Activated T-cell treated with anti-CD3 and anti-CD28 coated beads, Interleukin-2, amount 50 U/mL, for 72 hours (primary cell): ENCODE results near the gene MPIG6B. TPM values are rescaled to one million over a fixed set of nuclear protein-coding genes. Genes with fewer than 3 reads are reported as not detected.
"Not testable (repeated sequence)": the region's sequence is repeated elsewhere in the genome, so short reads cannot be mapped to it uniquely, and the experiment has no call there.

Source experiments
- ATAC-seq, 2 donors: fragments of 150-1000 bp; cut with Tn5 transposase; replicated peaks in 1 of 2; 2 replicates each; pipeline ENCODE4 v1.10.0; 2021; ENCODE audit warnings: moderate library complexity in 2 of 2, mild to moderate bottlenecking in 1 of 2
- DNase-seq, 2 donors: peaks; one replicate each; pipeline ENCODE4 v3.0.0; 2021 to 2022; ENCODE audit warnings: mixed read lengths in 1 of 2
- H3K27ac Mint-ChIP-seq: one replicate; pipeline ENCODE4 v1.8.0; 2022; ENCODE audit warnings: mild to moderate bottlenecking, moderate library complexity, mixed read lengths
- H3K27me3 Mint-ChIP-seq: one replicate; pipeline ENCODE4 v1.8.0; 2022; ENCODE audit warnings: low read depth, mixed read lengths
- H3K36me3 Mint-ChIP-seq, 2 donors: one replicate each; pipeline ENCODE4 v1.8.0; 2022; ENCODE audit warnings: mixed read lengths in 2 of 2, mild to moderate bottlenecking in 1 of 2; ENCODE audit not compliant: insufficient read depth in 2 of 2
- H3K4me1 Mint-ChIP-seq: one replicate; pipeline ENCODE4 v1.8.0; 2022; ENCODE audit warnings: low read depth, mixed read lengths
- H3K4me3 Mint-ChIP-seq, 2 donors: one replicate each; pipeline ENCODE4 v1.8.0; 2022; ENCODE audit warnings: mild to moderate bottlenecking in 2 of 2, mixed read lengths in 2 of 2, moderate library complexity in 2 of 2
- H3K9me3 Mint-ChIP-seq, 2 donors: one replicate each; pipeline ENCODE4 v1.8.0; 2022; ENCODE audit warnings: mixed read lengths in 2 of 2
- total RNA-seq, 2 donors: library from RNA; stranded (reverse); gene quantifications; one replicate each; pipeline ENCODE4 v1.2.3, GENCODE V29; 2022

Gene MPIG6B
- total RNA-seq, 2 donors from 2014 or later, result 0.10 TPM; not detected in 1

GRCh38 chr6:31706599-31706998 lies 16.6 kb upstream of the MPIG6B start, which contains the start of gene LY6G6F:
LY6G6F (plus strand) TSS chr6:31706866; CDS start chr6:31706907, 41 bp downstream.
- Mint-ChIP-seq H3K9me3 (no peaks in the 10 kb centered on the region), H3K4me1 (peaks cover 27% of the 10 kb centered on the region), H3K4me3 (no peak within 1 kb of the TSS), H3K27ac (no peak within 1 kb of the TSS), H3K36me3 (peaks cover 6% of the 10 kb centered on the region in 2 donors), H3K27me3 (no peaks in the 10 kb centered on the region)
- DNase-seq (no peak), ATAC-seq (no peak)

DNA sequence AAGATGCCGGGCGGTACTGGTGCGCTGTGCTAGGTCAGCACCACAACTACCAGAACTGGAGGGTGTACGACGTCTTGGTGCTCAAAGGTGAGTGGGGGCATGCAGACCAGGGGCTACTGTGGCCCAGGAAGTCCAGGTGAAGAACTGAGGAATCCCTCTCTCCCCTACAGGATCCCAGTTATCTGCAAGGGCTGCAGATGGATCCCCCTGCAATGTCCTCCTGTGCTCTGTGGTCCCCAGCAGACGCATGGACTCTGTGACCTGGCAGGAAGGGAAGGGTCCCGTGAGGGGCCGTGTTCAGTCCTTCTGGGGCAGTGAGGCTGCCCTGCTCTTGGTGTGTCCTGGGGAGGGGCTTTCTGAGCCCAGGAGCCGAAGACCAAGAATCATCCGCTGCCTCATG lies 15.5 kb upstream of the MPIG6B start:
- Mint-ChIP-seq H3K36me3 (peaks cover under 1% of the 10 kb centered on the region in 2 donors), H3K4me3 (no peak overlapping the region), H3K27me3 (no peaks in the 10 kb centered on the region), H3K9me3 (no peaks in the 10 kb centered on the region), H3K4me1 (peaks cover 18% of the 10 kb centered on the region), H3K27ac (no peak overlapping the region)
- DNase-seq, result no peak
- ATAC-seq, result no peak

DNA sequence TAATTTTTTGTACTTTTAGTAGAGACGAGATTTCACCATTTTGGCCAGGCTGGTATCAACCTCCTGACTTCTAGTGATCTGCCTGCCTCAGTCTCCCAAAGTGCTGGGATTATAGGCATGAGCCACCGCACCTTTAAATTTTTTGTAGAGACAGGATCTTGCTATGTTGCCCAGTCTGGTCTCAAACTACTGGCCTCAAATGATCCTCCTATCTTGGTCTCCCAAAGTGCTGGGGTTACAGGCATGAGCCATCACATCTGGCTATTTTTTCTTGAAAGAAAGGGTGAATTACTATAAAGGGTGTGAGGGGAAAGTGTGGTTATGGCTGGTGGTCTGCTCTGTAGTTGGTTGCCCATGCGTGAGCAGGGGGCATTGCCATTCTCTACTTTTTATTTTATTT lies 14.9 kb upstream of the MPIG6B start:
- no peak overlapping the region for H3K4me3 Mint-ChIP-seq
- DNase-seq (no peak), ATAC-seq (no peak)
- peaks cover 17% of the 10 kb centered on the region for H3K4me1 Mint-ChIP-seq
- H3K27ac Mint-ChIP-seq, result no peak overlapping the region
- no peaks in the 10 kb centered on the region for H3K27me3 Mint-ChIP-seq
- H3K9me3 Mint-ChIP-seq, result no peaks in the 10 kb centered on the region
- no peaks in the 10 kb centered on the region for H3K36me3 Mint-ChIP-seq

- not testable (repeated sequence) for H3K36me3 Mint-ChIP-seq, DNase-seq, ATAC-seq, H3K27ac Mint-ChIP-seq, H3K4me3 Mint-ChIP-seq, H3K9me3 Mint-ChIP-seq, H3K27me3 Mint-ChIP-seq
- H3K4me1 Mint-ChIP-seq, result peaks cover 12% of the 10 kb centered on the region
Observed at GRCh38 chr6:31709157-31709556, 14.0 kb upstream of the MPIG6B start.

GRCh38 chr6:31710523-31711219 lies 12.5 kb upstream of the MPIG6B start:
- peaks cover 15% of the 10 kb centered on the region for H3K4me1 Mint-ChIP-seq
- no peak for ATAC-seq

GRCh38 chr6:31711233-31711632 lies 11.9 kb upstream of the MPIG6B start:
- Mint-ChIP-seq H3K4me1 (peaks cover 15% of the 10 kb centered on the region), H3K9me3 (no peaks in the 10 kb centered on the region), H3K27me3 (peaks cover 6% of the 10 kb centered on the region), H3K36me3 (no peaks in the 10 kb centered on the region), H3K4me3 (no peak overlapping the region), H3K27ac (no peak overlapping the region)
- ATAC-seq, result peak in 1 of 2 donors; percentile 38
- no peak for DNase-seq

More at GRCh38 chr6:31710523-31711219, 12.5 kb upstream of the MPIG6B start:
- no peak for DNase-seq
- H3K9me3 Mint-ChIP-seq, result no peaks in the 10 kb centered on the region
- peak overlapping the region in 1 of 2 donors; percentile 20 for H3K4me3 Mint-ChIP-seq
- no peaks in the 10 kb centered on the region for H3K36me3 Mint-ChIP-seq
- no peak overlapping the region for H3K27ac Mint-ChIP-seq
- H3K27me3 Mint-ChIP-seq, result peaks cover 6% of the 10 kb centered on the region

- Mint-ChIP-seq H3K36me3 (no peaks in the 10 kb centered on the region), H3K4me3 (no peak overlapping the region), H3K27ac (no peak overlapping the region), H3K9me3 (no peaks in the 10 kb centered on the region), H3K4me1 (peaks cover 15% of the 10 kb centered on the region), H3K27me3 (peaks cover 6% of the 10 kb centered on the region)
- ATAC-seq (peak; percentile 44 to 52), DNase-seq (no peak)
Observed at GRCh38 chr6:31712296-31712695, 10.9 kb upstream of the MPIG6B start.

- Mint-ChIP-seq H3K4me3 (no peak overlapping the region), H3K27ac (no peak overlapping the region), H3K27me3 (peaks cover 6% of the 10 kb centered on the region), H3K4me1 (peaks cover 15% of the 10 kb centered on the region), H3K36me3 (no peaks in the 10 kb centered on the region), H3K9me3 (no peaks in the 10 kb centered on the region)
- no peak for DNase-seq
- no peak for ATAC-seq
Observed at GRCh38 chr6:31713465-31713864, 9.7 kb upstream of the MPIG6B start.

GRCh38 chr6:31713991-31714684 lies 9.0 kb upstream of the MPIG6B start:
- Mint-ChIP-seq H3K4me1 (peaks cover 15% of the 10 kb centered on the region), H3K4me3 (no peak overlapping the region), H3K9me3 (no peaks in the 10 kb centered on the region), H3K36me3 (no peaks in the 10 kb centered on the region), H3K27ac (no peak overlapping the region), H3K27me3 (peaks cover 6% of the 10 kb centered on the region)
- ATAC-seq (no peak), DNase-seq (no peak)

GRCh38 chr6:31715022-31715958 lies 7.9 kb upstream of the MPIG6B start, which contains the start of gene LY6G6D:
LY6G6D (plus strand) TSS chr6:31715348; CDS start chr6:31715356, 8 bp downstream.
- H3K4me1 Mint-ChIP-seq, result peaks cover 15% of the 10 kb centered on the region
- no peak within 1 kb of the TSS for H3K27ac Mint-ChIP-seq
- DNase-seq (no peak), ATAC-seq (no peak)
- H3K27me3 Mint-ChIP-seq, result peaks cover 6% of the 10 kb centered on the region
- no peaks in the 10 kb centered on the region for H3K9me3 Mint-ChIP-seq
- no peak within 1 kb of the TSS for H3K4me3 Mint-ChIP-seq
- no peaks in the 10 kb centered on the region for H3K36me3 Mint-ChIP-seq

DNA sequence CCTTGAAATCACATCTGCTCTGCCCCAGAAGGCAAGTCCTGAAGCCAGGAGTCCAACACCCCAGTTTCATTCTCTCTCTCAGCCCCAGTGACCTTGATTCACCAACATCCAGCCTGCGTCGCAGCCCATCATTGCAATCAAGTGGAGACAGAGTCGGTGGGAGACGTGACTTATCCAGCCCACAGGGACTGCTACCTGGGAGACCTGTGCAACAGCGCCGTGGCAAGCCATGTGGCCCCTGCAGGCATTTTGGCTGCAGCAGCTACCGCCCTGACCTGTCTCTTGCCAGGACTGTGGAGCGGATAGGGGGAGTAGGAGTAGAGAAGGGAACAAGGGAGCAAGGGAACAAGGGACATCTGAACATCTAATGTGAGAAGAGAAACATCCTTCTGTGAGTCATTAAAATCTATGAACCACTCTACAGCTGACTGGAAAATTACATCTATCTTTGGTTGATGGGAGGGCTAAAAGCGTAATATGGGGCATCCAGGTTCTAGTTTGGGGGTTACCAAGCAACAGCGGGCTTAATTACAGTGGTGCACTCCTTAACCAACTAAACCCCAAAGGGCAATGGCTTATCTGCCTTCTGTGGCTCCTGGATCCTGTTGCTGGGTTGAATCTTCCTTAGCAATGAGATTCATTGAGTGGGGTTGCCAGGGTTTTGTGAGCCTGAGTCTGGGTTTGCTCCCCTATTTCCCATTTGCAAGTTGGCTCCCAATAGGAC lies 5.5 kb upstream of the MPIG6B start:
- no peak overlapping the region for H3K27ac Mint-ChIP-seq
- H3K9me3 Mint-ChIP-seq, result no peaks in the 10 kb centered on the region
- DNase-seq (no peak), ATAC-seq (no peak)
- H3K4me1 Mint-ChIP-seq, result peaks cover 11% of the 10 kb centered on the region
- no peaks in the 10 kb centered on the region for H3K36me3 Mint-ChIP-seq
- H3K27me3 Mint-ChIP-seq, result peaks cover 6% of the 10 kb centered on the region
- no peak overlapping the region for H3K4me3 Mint-ChIP-seq

DNA sequence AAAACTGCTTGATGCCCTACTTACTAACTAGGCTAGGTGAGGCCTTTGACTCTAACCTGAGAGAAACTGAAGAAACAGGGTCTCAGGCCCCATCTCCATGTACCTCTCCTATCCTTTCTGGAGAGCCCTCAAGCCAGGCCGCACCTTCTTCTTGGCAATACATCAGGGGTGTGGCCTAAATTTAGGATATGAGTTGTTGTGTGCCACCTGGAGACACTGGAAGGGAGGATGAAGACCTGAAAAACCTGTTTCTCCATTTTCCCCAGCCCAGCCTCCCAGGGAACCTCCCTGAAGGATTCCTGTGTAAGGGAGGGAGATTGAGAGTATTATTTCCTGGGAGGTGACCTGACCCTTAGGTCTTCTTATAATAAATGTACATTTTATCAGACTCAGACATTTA lies 4.9 kb upstream of the MPIG6B start:
- H3K9me3 Mint-ChIP-seq, result no peaks in the 10 kb centered on the region
- H3K4me1 Mint-ChIP-seq, result peaks cover 13% of the 10 kb centered on the region
- no peak for DNase-seq
- H3K27me3 Mint-ChIP-seq, result peaks cover 6% of the 10 kb centered on the region
- H3K4me3 Mint-ChIP-seq, result no peak overlapping the region
- H3K27ac Mint-ChIP-seq, result no peak overlapping the region
- no peak for ATAC-seq
- no peaks in the 10 kb centered on the region for H3K36me3 Mint-ChIP-seq
